Adipocyte (in vitro differentiated cells): Measurements from ENCODE around the gene PRG2.

Source experiments
- DNase-seq: peaks from one replicate; pipeline ENCODE4 v3.0.0-alpha.2; 2015; ENCODE audit warnings: low read depth
- H3K27me3 ChIP-seq: replicated peaks from 2 replicates; pipeline ENCODE4 v1.7.0; 2013; ENCODE audit warnings: mild to moderate bottlenecking, low read length, moderate library complexity; ENCODE audit not compliant: control insufficient read depth, insufficient read depth
- H3K36me3 ChIP-seq: 2 replicates; pipeline ENCODE4 v1.7.0; 2013; ENCODE audit warnings: low read length, mild to moderate bottlenecking, moderate library complexity; ENCODE audit not compliant: control insufficient read depth, insufficient read depth, severe bottlenecking
- H3K4me1 ChIP-seq: 2 replicates; pipeline ENCODE4 v1.7.0; 2013; ENCODE audit warnings: mild to moderate bottlenecking, low read length, moderate library complexity; ENCODE audit not compliant: control insufficient read depth, insufficient read depth
- H3K4me3 ChIP-seq: 2 replicates; pipeline ENCODE4 v1.7.0; 2013; ENCODE audit warnings: mild to moderate bottlenecking, low read length, moderate library complexity
- H3K9ac ChIP-seq: 2 replicates; pipeline ENCODE4 v1.7.0; 2013; ENCODE audit warnings: mild to moderate bottlenecking, low read length, moderate library complexity
- H3K9me3 ChIP-seq: 2 replicates; pipeline ENCODE4 v1.7.0; 2013; ENCODE audit warnings: mild to moderate bottlenecking, low read length, moderate library complexity; ENCODE audit not compliant: control insufficient read depth

The PRG2 gene

GRCh38 chr11:57426929-57427726 is 36.7 kb upstream of the PRG2 start, which contains the start of gene SLC43A3:
SLC43A3 (minus strand) TSS chr11:57427121; CDS start chr11:57426172, 949 bp downstream.
- Histone ChIP-seq H3K4me3 (peak within 1 kb of the TSS; percentile 75), H3K9ac (peak within 1 kb of the TSS; percentile 88), H3K4me1 (peaks cover 48% of the 10 kb centered on the region), H3K27me3 (no peaks in the 10 kb centered on the region), H3K9me3 (no peaks in the 10 kb centered on the region), H3K36me3 (no peaks in the 10 kb centered on the region)
- peak; percentile 81 for DNase-seq

DNA sequence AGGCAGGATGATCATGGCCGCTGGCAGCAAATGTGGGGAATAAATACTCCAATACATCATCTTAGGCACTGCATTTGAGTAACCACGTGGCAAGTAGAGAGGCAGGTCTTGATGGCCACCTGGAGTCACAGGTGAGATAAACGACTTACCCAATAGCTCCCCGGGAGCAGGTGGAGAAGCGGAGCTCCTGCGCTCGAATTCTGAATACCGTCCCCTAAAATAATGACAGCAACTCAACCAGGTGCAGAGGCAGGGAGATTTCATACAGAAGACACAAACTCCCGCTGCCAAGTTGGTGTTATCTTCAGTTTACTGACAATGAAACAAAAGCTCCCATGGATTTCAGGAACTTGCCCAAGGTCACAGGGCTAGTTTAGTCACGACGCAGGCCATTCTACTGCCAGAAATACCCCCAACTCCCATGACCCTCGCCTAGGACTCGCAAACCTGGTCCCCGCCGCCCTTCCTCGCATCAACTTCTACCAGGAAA is 36.0 kb upstream of the PRG2 start:
- H3K27me3 ChIP-seq, result no peaks in the 10 kb centered on the region
- no peaks in the 10 kb centered on the region for H3K9me3 ChIP-seq
- peaks cover 48% of the 10 kb centered on the region for H3K4me1 ChIP-seq
- H3K9ac ChIP-seq, result peak overlapping the region; percentile 88
- peak overlapping the region; percentile 75 for H3K4me3 ChIP-seq
- DNase-seq, result peak; percentile 22
- no peaks in the 10 kb centered on the region for H3K36me3 ChIP-seq

DNA sequence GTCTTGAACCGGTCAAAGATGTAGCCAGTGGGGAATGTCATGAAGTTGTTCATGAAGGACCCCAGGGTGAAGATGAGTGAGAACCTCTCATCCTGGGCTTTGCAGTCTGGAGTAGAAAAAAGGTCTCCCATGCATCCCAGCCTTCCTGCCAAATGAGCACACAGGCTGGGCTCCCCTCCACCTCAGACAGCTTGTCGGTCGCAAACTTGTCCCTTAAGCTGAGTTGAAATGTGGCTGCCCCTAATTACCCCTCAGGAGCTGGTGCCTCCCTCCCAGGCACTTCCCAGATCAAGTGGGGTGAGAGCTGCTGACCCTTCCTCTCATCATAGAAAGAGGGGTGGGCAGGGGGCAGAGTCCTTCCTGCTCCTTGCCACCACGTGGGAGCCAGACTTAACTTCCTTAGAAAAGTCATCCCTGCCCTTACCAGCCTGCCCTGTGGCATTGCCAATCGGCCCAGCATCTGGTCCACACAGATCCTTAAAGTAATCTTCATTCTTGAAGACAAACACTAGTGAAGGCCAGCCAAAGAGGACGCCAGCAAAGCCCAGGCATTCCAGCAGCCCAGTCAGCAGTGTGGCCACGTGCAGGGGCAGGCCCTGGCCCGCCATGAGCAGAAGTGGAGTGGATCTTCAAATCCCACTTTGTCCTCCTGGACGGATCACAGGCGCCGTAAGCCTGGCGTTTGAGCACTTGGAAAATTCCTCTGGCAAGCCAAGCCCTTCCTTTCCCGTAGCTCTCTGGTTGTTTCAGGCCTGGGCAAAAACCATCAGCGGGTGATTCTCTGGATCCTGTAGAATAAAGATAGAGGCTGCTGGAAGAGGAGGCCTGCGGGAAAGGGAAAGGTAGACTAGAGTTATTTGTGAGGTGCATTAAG is 35.4 kb upstream of the PRG2 start:
- DNase-seq, result no peak
- Histone ChIP-seq H3K36me3 (peaks cover 2% of the 10 kb centered on the region), H3K9ac (peak overlapping the region; percentile 88), H3K4me1 (peaks cover 48% of the 10 kb centered on the region), H3K9me3 (no peaks in the 10 kb centered on the region), H3K27me3 (no peaks in the 10 kb centered on the region), H3K4me3 (peak overlapping the region; percentile 75)

DNA sequence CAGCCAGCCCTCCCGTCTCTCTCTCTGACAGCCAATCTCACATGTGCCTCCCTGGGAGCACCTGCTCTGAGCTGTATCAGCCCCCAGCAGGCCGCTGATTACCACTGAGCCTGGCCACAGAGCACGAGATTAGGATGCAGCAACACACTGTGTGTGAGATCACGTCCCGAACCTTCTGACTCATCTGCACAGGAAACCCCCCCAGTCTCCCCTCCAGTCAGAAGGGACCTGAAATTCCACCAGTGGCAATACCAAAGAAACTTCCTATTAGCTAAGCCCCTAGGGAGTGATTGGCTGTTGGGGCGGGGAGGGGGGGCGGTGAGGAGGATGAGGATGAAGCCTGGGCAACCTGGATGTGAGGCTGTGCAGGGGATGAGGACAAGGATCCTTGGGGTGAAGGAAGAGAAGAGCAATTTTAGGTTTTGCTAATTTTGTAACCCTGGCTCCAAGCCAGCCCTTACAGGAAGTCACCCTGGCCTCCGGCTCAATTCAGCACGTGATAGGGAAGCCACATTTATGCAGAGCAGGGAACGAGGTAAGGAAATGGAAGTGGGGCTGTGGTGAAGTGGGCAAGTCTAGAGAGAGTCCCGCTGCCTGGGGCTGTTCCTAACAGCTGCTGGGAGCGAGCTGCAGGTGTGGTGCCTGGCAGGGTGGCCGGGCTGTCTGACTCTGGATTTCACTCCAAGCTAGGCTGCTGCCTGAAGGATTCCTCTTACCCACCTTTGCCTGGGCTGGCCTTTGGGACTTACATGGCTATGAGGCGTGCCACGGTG is 34.5 kb upstream of the PRG2 start:
- peaks cover 48% of the 10 kb centered on the region for H3K4me1 ChIP-seq
- DNase-seq, result peak; percentile 42
- no peaks in the 10 kb centered on the region for H3K9me3 ChIP-seq
- H3K36me3 ChIP-seq, result peaks cover 11% of the 10 kb centered on the region
- H3K4me3 ChIP-seq, result peak overlapping the region; percentile 50
- H3K9ac ChIP-seq, result peak overlapping the region; percentile 88
- no peaks in the 10 kb centered on the region for H3K27me3 ChIP-seq

- no peak for DNase-seq
- Histone ChIP-seq H3K9me3 (no peaks in the 10 kb centered on the region), H3K9ac (peak overlapping the region; percentile 72), H3K36me3 (peaks cover 11% of the 10 kb centered on the region), H3K4me3 (peak overlapping the region; percentile 25), H3K27me3 (no peaks in the 10 kb centered on the region), H3K4me1 (peaks cover 50% of the 10 kb centered on the region)
Measured at GRCh38 chr11:57424137-57424791, 33.8 kb upstream of the PRG2 start.

DNA sequence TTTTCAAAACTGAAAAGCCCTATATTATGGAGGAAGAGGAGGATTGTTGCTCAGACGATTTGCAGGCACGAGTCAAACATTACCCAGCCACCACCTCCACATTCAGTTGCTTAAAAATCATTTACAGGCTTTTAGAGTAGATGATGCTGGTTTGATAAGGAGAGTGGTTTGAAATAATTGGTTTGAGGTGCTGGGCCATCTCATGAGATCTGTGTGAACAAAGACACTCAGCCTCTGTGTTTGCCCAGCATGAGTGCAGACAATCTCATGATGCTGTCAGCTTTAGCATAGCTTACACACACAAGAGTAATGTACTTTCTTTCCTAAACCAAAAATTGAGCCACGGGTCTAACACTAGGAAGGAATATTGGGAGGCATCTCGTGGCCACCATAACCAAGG is 32.2 kb upstream of the PRG2 start:
- peaks cover 14% of the 10 kb centered on the region for H3K36me3 ChIP-seq
- no peaks in the 10 kb centered on the region for H3K27me3 ChIP-seq
- peaks cover 50% of the 10 kb centered on the region for H3K4me1 ChIP-seq
- H3K9me3 ChIP-seq, result no peaks in the 10 kb centered on the region
- no peak overlapping the region for H3K4me3 ChIP-seq
- no peak for DNase-seq
- H3K9ac ChIP-seq, result no peak overlapping the region

- peaks cover 16% of the 10 kb centered on the region for H3K36me3 ChIP-seq
- no peaks in the 10 kb centered on the region for H3K9me3 ChIP-seq
- H3K4me1 ChIP-seq, result peaks cover 50% of the 10 kb centered on the region
- DNase-seq, result no peak
- no peak overlapping the region for H3K4me3 ChIP-seq
- H3K9ac ChIP-seq, result no peak overlapping the region
- no peaks in the 10 kb centered on the region for H3K27me3 ChIP-seq
Measured at GRCh38 chr11:57421805-57422204, 31.4 kb upstream of the PRG2 start.

- no peak for DNase-seq
- Histone ChIP-seq H3K4me3 (no peak overlapping the region), H3K9me3 (no peaks in the 10 kb centered on the region), H3K9ac (no peak overlapping the region), H3K36me3 (peaks cover 22% of the 10 kb centered on the region), H3K4me1 (peaks cover 50% of the 10 kb centered on the region), H3K27me3 (no peaks in the 10 kb centered on the region)
Measured at GRCh38 chr11:57421066-57421465, 30.6 kb upstream of the PRG2 start.

GRCh38 chr11:57419146-57419545 is 28.7 kb upstream of the PRG2 start:
- no peak for DNase-seq
- H3K4me1 ChIP-seq, result peaks cover 31% of the 10 kb centered on the region
- H3K36me3 ChIP-seq, result peaks cover 40% of the 10 kb centered on the region
- H3K9ac ChIP-seq, result no peak overlapping the region
- H3K9me3 ChIP-seq, result no peaks in the 10 kb centered on the region
- no peak overlapping the region for H3K4me3 ChIP-seq
- no peaks in the 10 kb centered on the region for H3K27me3 ChIP-seq

GRCh38 chr11:57418131-57418530 is 27.7 kb upstream of the PRG2 start:
- H3K9ac ChIP-seq, result no peak overlapping the region

More at GRCh38 chr11:57418131-57418530, 27.7 kb upstream of the PRG2 start:
- no peaks in the 10 kb centered on the region for H3K27me3 ChIP-seq
- no peaks in the 10 kb centered on the region for H3K9me3 ChIP-seq
- H3K4me1 ChIP-seq, result peaks cover 30% of the 10 kb centered on the region
- H3K36me3 ChIP-seq, result peaks cover 50% of the 10 kb centered on the region
- DNase-seq, result no peak
- H3K4me3 ChIP-seq, result no peak overlapping the region
